ENCODE data around the gene LRIT3.

LRIT3 gene

DNA sequence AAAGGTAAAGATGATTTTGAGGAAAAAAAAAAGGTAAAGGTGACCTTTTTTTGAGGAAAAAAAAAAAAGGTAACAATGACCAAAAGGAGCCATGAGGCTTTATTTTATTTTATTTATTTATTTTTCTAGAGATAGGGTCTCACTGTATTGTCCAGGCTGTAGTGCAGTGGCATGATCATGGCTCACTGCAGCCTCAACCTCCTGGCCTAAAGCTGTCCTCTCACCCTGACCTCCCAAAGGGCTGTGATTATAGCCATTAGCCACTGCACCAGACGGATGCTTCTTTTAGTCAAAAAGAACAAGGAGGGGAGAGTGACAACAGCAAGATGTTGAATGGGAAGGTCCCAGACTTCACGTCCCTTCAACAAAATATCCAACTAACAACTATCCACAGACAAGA, 30.4 kb downstream of the LRIT3 start:
- TF ChIP-seq CTCF (IDR thresholded peaks at IDR 0.05; ENCODE audit: low read length, missing control alignments), result no peak
- DNase-seq (ENCODE audit: low read depth), result no peak
- H3K4me3 ChIP-seq (replicated peaks; ENCODE audit: low read depth, low read length), result no peak overlapping the region

- no peak for TF ChIP-seq CTCF (IDR thresholded peaks at IDR 0.05; ENCODE audit: low read length, missing control alignments)
- no peak overlapping the region for H3K4me3 ChIP-seq (replicated peaks; ENCODE audit: low read depth, low read length)
- DNase-seq (ENCODE audit: low read depth), result no peak
These were observed 31.2 kb downstream of the LRIT3 start for GRCh38 chr4:109879081-109879480.

DNA sequence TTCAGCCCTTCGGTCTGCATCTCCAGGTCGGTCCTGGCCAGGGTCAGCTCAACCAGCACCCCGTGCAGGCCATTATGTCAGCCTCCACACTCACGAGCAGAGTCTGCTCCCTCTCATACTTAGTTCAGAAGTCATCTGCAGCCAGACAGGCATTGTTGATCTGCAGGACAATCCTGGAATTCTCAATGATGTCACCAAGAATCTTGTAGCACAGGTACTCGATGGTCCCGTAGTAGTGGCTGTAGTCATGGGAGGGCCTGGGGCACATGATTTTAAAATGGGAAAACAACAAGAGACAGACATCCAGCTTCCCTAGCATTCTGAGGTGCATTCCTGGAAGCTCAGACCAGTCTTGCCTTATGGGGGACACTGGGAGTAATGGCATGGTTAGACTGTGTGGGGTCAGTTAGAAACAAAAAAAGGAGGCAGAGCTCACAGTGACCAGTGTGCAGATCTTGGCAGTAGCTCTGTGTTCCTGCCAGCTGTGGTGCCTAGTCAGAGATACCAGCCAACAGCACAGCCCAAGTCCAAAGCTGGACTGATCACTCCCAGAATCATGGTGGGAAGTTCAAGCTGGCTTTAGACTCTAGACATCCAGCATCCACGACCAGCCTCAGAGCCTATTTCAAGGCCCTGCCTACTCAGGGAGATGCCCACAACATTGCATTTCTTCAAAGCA, 31.9 kb downstream of the LRIT3 start:
- no peak overlapping the region for H3K4me3 ChIP-seq (replicated peaks; ENCODE audit: low read depth, low read length)
- DNase-seq (ENCODE audit: low read depth), result no peak
- TF ChIP-seq CTCF (IDR thresholded peaks at IDR 0.05; ENCODE audit: low read length, missing control alignments), result no peak

GRCh38 chr4:109886303-109886702, 38.4 kb downstream of the LRIT3 start:
- TF ChIP-seq CTCF (IDR thresholded peaks at IDR 0.05; ENCODE audit: low read length, missing control alignments), result no peak
- H3K4me3 ChIP-seq (replicated peaks; ENCODE audit: low read depth, low read length), result no peak overlapping the region
- no peak for DNase-seq (ENCODE audit: low read depth)

DNA sequence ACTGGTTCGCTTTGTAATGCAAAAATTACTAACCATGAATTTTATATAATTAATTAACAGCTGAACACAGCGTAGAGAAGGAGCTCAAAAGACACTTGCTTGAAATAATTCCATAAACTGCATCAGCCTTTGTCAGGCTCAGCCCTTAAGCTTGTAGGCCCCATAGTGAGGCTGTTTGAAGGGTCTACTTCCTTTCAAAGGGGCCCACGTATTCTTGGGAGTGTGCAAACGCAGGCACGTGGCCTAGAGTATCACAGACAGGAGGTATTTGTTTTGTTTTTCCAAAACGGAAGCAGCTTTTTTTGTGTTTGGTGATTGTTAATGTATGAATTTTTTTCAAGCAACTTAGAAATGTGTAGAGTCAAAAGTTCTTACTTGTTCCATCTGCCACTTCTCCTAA, 39.2 kb downstream of the LRIT3 start:
- H3K4me3 ChIP-seq (replicated peaks; ENCODE audit: low read depth, low read length), result no peak overlapping the region
- no peak for DNase-seq (ENCODE audit: low read depth)
- no peak for TF ChIP-seq CTCF (IDR thresholded peaks at IDR 0.05; ENCODE audit: low read length, missing control alignments)

- no peak for TF ChIP-seq CTCF (IDR thresholded peaks at IDR 0.05; ENCODE audit: low read length, missing control alignments)
- H3K4me3 ChIP-seq (replicated peaks; ENCODE audit: low read depth, low read length), result no peak overlapping the region
- no peak for DNase-seq (ENCODE audit: low read depth)
These were observed 42.2 kb downstream of the LRIT3 start for GRCh38 chr4:109890076-109890475.

DNA sequence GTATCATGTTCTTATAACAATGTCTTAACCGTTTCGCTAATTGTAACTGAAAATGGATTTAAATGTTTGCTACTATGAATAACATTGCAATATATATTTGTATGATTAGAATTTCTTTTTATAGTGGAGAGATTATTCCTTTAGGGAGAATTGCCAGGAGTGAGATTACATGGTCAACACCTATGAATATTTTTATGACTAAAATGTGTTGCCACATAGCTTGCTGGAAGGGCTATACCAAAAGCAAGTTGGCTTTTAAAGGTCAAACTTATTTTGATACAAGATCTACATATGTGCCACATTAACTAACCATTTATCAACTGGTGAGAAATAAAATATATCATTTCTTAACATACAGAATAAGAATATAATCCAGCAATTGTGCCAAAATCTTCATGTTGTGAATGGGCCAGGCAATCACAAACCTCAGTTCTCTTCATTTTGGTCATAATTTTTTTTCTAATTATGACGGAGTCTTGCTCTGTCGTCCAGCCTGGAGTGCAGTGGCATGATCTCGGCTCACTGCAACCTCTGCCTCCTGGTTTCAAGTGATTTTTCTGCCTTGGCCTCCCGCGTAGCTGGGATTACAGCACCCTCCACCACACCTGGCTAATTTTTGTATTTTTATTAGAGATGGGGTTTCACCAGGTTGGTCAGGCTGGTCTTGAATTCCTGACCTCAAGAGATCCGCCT, 54.8 kb downstream of the LRIT3 start:
- no peak for DNase-seq (ENCODE audit: low read depth)
- no peak for TF ChIP-seq CTCF (IDR thresholded peaks at IDR 0.05; ENCODE audit: low read length, missing control alignments)
- no peak overlapping the region for H3K4me3 ChIP-seq (replicated peaks; ENCODE audit: low read depth, low read length)
